Astrocyte of the cerebellum (primary cell): ENCODE data around the gene KLK2.

ENCODE experiments used
- DNase-seq: peaks from one replicate; pipeline ENCODE4 v3.0.0-alpha.2; 2011; ENCODE audit warnings: low read depth
- H3K4me3 ChIP-seq: 2 replicates; pipeline ENCODE4 v1.5.1; 2011; ENCODE audit warnings: mild to moderate bottlenecking, low read depth, low read length, moderate library complexity
- CTCF ChIP-seq: IDR thresholded peaks from 2 replicates; pipeline ENCODE4 v1.5.1; 2012; ENCODE audit warnings: low read length, low read depth, moderate library complexity, mild to moderate bottlenecking; ENCODE audit errors: missing control alignments
- in situ Hi-C: cut with HindIII; loops from 2 replicates; pipeline ENCODE4 v1.10.0; 2017; ENCODE audit warnings: low sequenced_read_pairs

The KLK2 gene

DNA sequence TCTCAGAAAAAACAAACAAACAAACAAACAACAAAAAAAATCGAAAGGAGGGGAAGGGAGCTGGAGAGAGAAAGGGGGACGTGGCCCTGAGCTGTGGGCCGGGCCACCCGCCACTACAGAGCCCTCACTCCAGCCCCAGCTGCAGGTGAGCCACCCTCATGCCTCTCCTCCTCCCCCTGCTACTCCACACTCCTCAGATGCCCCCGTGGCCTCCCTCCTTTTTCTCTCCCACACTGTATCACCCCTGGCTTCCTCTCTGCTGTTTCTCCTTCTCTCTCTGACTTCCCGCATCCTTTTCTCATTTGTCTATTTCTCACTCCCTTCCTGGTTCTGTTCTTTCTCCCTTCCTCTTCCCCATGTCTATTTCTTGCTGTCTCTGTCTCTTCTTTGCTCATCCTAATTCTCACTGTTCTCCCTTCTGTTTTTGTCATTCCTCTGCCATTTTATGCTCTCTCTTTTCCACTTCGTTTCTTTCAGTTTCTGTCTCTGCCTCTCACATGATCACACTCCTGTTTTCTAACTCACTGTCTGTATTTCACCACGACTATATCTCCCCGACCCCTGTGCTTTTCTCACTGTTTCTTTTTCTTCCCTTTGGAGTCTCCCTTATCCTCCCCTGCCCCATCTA lies 2.7 kb downstream of the KLK2 start:
- no peak overlapping the region for H3K4me3 ChIP-seq
- no peak for DNase-seq
- in situ Hi-C loops, result no loop called here
- TF ChIP-seq CTCF, result no peak

GRCh38 chr19:50876456-50876855 lies 3.2 kb downstream of the KLK2 start:
- in situ Hi-C loops, result no loop called here
- TF ChIP-seq CTCF, result no peak
- DNase-seq, result no peak
- H3K4me3 ChIP-seq, result no peak overlapping the region

DNA sequence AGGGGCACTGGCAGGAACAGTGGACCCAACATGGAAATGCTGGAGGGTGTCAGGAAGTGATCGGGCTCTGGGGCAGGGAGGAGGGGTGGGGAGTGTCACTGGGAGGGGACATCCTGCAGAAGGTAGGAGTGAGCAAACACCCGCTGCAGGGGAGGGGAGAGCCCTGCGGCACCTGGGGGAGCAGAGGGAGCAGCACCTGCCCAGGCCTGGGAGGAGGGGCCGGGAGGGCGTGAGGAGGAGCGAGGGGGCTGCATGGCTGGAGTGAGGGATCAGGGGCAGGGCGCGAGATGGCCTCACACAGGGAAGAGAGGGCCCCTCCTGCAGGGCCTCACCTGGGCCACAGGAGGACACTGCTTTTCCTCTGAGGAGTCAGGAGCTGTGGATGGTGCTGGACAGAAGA lies 4.1 kb downstream of the KLK2 start:
- in situ Hi-C loops, result no loop called here

GRCh38 chr19:50878851-50879250 lies 5.6 kb downstream of the KLK2 start:
- no peak for TF ChIP-seq CTCF
- in situ Hi-C loops, result no loop called here
- no peak overlapping the region for H3K4me3 ChIP-seq
- no peak for DNase-seq

More for the DNA sequence above, 4.1 kb downstream of the KLK2 start:
- H3K4me3 ChIP-seq, result no peak overlapping the region
- TF ChIP-seq CTCF, result no peak
- no peak for DNase-seq

- H3K4me3 ChIP-seq, result no peak overlapping the region
- no peak for DNase-seq
- no peak for TF ChIP-seq CTCF
- in situ Hi-C loops, result no loop called here
Measured at GRCh38 chr19:50880241-50880640, 7.0 kb downstream of the KLK2 start.

DNA sequence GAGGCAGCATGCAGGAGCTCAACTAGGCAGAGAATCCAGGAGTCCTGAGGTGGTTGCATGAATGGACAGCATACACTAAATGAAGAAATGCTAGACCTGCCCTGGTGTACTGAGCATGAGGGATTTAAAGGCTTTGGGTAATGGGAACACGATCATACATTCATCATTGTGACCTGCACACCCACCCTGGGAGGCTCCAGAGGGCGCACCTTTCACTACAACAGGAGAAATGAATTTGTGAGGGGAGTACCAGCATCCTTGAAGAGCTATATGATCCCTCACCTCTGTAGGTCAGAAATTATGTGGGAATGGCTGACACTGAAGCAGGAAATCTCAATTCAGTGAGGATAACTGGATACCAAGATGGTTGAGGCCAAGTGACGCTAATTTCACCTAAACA lies 8.9 kb downstream of the KLK2 start:
- TF ChIP-seq CTCF, result no peak
- in situ Hi-C loops, result no loop called here
- DNase-seq, result no peak
- no peak overlapping the region for H3K4me3 ChIP-seq
